Measurements from ENCODE around the gene ZFAND2B. TPM values are rescaled to one million over a fixed set of nuclear protein-coding genes. Genes with fewer than 3 reads are reported as not detected.
"Not testable (repeated sequence)": the region's sequence is repeated elsewhere in the genome, so short reads cannot be mapped to it uniquely, and the experiment has no call there.

ZFAND2B gene
- polyA plus RNA-seq, 1 donor (not counting 4 experiments of a cell fraction or from before 2014, with no cell fraction given) = 23.2 TPM

GRCh38 chr2:219199470-219200211 is 6.9 kb upstream of the ZFAND2B start:
- no peaks in the 10 kb centered on the region for H3K79me2 ChIP-seq (ENCODE audit: control insufficient read depth, insufficient read depth, low read length)
- no peaks in the 10 kb centered on the region for H3K9me1 ChIP-seq (ENCODE audit: control insufficient read depth, extremely low read depth, insufficient read depth, low read length)
- H3K27me3 ChIP-seq (ENCODE audit: control insufficient read depth, extremely low read depth, insufficient read depth, low read length) = no peaks in the 10 kb centered on the region
- no peak overlapping the region for H3K9ac ChIP-seq (ENCODE audit: control insufficient read depth, extremely low read depth, insufficient read depth, low read length)
- H2AFZ ChIP-seq (ENCODE audit: control insufficient read depth, low read length) = no peak overlapping the region
- H3K4me3 ChIP-seq (ENCODE audit: control insufficient read depth in 2 of 3, extremely low read depth in 1 of 3, insufficient read depth in 2 of 3, low read depth in 1 of 3, low read length in 3 of 3) = no peak overlapping the region
- H3K9me3 ChIP-seq (ENCODE audit: control insufficient read depth, low read depth, low read length) = no peaks in the 10 kb centered on the region
- H3K36me3 ChIP-seq (ENCODE audit: control insufficient read depth in 2 of 2, extremely low read depth in 1 of 2, insufficient read depth in 2 of 2, low read length in 2 of 2) = no peaks in the 10 kb centered on the region
- no peak overlapping the region for H3K27ac ChIP-seq (ENCODE audit: control insufficient read depth, insufficient read depth, low read length)
- H3K4me1 ChIP-seq (ENCODE audit: control insufficient read depth, extremely low read depth, insufficient read depth, low read length) = no peaks in the 10 kb centered on the region
- H4K20me1 ChIP-seq (ENCODE audit: control insufficient read depth, extremely low read depth, insufficient read depth, low read length) = no peaks in the 10 kb centered on the region
- TF ChIP-seq, protein P1, sequence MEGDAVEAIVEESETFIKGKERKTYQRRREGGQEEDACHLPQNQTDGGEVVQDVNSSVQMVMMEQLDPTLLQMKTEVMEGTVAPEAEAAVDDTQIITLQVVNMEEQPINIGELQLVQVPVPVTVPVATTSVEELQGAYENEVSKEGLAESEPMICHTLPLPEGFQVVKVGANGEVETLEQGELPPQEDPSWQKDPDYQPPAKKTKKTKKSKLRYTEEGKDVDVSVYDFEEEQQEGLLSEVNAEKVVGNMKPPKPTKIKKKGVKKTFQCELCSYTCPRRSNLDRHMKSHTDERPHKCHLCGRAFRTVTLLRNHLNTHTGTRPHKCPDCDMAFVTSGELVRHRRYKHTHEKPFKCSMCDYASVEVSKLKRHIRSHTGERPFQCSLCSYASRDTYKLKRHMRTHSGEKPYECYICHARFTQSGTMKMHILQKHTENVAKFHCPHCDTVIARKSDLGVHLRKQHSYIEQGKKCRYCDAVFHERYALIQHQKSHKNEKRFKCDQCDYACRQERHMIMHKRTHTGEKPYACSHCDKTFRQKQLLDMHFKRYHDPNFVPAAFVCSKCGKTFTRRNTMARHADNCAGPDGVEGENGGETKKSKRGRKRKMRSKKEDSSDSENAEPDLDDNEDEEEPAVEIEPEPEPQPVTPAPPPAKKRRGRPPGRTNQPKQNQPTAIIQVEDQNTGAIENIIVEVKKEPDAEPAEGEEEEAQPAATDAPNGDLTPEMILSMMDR (optimal IDR thresholded peaks at IDR 0.05 in 1 of 3, IDR thresholded peaks at IDR 0.05 in 1 of 3, conservative IDR thresholded peaks at IDR 0.05 in 1 of 3; ENCODE audit: extremely low read depth in 1 of 3, insufficient read depth in 2 of 3, low read length in 3 of 3) = no peak
- no peak for TF ChIP-seq EZH2 (IDR thresholded peaks at IDR 0.05; ENCODE audit: low read length)
- FAIRE-seq = no peak
- no peak overlapping the region for H3K4me2 ChIP-seq (ENCODE audit: control insufficient read depth, extremely low read depth, insufficient read depth, low read depth, low read length)
- DNase-seq (ENCODE audit: low read depth, low spot score) = no peak
- dilution Hi-C loops (cut with MboI; ENCODE audit: extremely low pct_ligation_motif_present, low sequenced_read_pairs) = no loop called here

DNA sequence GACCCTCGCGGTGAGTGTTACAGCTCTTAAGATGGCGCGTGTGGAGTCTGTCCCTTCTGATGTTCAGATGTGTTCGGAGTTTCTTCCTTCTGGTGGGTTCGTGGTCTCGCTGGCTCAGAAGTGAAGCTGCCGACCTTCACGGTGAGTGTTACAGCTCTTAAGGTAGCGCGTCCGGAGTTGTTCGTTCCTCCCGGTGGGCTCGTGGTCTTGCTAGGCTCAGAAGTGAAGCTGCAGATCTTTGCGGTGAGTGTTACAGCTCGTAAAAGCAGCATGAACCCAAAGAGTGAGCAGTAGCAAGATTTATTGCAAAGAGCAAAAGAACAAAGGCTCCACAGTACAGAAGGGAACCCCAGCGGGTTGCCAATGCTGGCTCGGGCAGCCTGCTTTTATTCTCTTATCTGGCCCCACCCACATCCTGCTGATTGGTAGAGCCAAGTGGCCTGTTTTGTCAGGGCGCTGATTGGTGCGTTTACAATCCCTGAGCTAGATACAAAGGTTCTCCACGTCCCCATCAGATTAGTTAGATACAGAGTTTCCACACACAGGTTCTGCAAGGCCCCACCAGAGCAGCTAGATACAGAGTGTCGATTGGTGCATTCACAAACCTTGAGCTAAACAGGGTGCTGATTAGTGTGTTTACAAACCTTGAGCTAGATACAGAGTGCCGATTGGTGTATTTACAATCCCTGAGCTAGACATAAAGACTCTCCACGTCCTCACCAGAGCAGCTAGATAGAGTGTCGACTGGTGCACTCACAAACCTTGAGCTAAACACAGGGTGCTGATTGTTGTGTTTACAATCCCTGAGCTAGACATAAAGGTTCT is 5.9 kb upstream of the ZFAND2B start:
- DNase-seq (ENCODE audit: low read depth, low spot score); H3K79me2 ChIP-seq (ENCODE audit: control insufficient read depth, insufficient read depth, low read length); H3K27me3 ChIP-seq (ENCODE audit: control insufficient read depth, extremely low read depth, insufficient read depth, low read length); H3K9me1 ChIP-seq (ENCODE audit: control insufficient read depth, extremely low read depth, insufficient read depth, low read length); H3K4me3 ChIP-seq (ENCODE audit: control insufficient read depth in 2 of 3, extremely low read depth in 1 of 3, insufficient read depth in 2 of 3, low read depth in 1 of 3, low read length in 3 of 3); H3K9ac ChIP-seq (ENCODE audit: control insufficient read depth, extremely low read depth, insufficient read depth, low read length); H3K4me1 ChIP-seq (ENCODE audit: control insufficient read depth, extremely low read depth, insufficient read depth, low read length); H3K4me2 ChIP-seq (ENCODE audit: control insufficient read depth, extremely low read depth, insufficient read depth, low read depth, low read length); dilution Hi-C loops (cut with MboI; ENCODE audit: extremely low pct_ligation_motif_present, low sequenced_read_pairs); H3K9me3 ChIP-seq (ENCODE audit: control insufficient read depth, low read depth, low read length); H3K27ac ChIP-seq (ENCODE audit: control insufficient read depth, insufficient read depth, low read length); H4K20me1 ChIP-seq (ENCODE audit: control insufficient read depth, extremely low read depth, insufficient read depth, low read length); H2AFZ ChIP-seq (ENCODE audit: control insufficient read depth, low read length); FAIRE-seq; H3K36me3 ChIP-seq (ENCODE audit: control insufficient read depth in 2 of 2, extremely low read depth in 1 of 2, insufficient read depth in 2 of 2, low read length in 2 of 2): not testable (repeated sequence)

DNA sequence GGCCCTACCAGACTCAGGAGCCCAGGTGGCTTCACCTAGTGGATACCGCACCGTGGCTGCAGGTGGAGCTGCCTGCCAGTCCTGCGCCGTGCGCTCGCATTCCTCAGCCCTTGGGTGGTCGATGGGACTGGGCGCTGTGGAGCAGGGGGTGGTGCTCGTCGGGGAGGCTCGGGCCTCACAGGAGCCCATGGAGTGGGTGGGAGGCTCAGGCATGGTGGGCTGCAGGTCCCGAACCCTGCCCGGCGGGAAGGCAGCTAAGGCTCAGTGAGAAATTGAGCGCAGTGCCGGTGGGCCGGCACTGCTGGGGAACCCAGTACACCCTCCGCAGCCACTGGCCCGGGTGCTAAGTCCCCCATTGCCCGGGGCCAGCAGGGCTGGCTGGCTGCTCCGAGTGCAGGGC is 5.3 kb upstream of the ZFAND2B start:
- dilution Hi-C loops (cut with MboI; ENCODE audit: extremely low pct_ligation_motif_present, low sequenced_read_pairs) = not testable (repeated sequence)

More for the DNA sequence above, 5.3 kb upstream of the ZFAND2B start:
- not testable (repeated sequence) for H3K27me3 ChIP-seq (ENCODE audit: control insufficient read depth, extremely low read depth, insufficient read depth, low read length); DNase-seq (ENCODE audit: low read depth, low spot score); H4K20me1 ChIP-seq (ENCODE audit: control insufficient read depth, extremely low read depth, insufficient read depth, low read length); H3K9me3 ChIP-seq (ENCODE audit: control insufficient read depth, low read depth, low read length); H3K9me1 ChIP-seq (ENCODE audit: control insufficient read depth, extremely low read depth, insufficient read depth, low read length); H3K79me2 ChIP-seq (ENCODE audit: control insufficient read depth, insufficient read depth, low read length); H3K4me2 ChIP-seq (ENCODE audit: control insufficient read depth, extremely low read depth, insufficient read depth, low read depth, low read length); H3K9ac ChIP-seq (ENCODE audit: control insufficient read depth, extremely low read depth, insufficient read depth, low read length); H3K27ac ChIP-seq (ENCODE audit: control insufficient read depth, insufficient read depth, low read length); H2AFZ ChIP-seq (ENCODE audit: control insufficient read depth, low read length); H3K4me3 ChIP-seq (ENCODE audit: control insufficient read depth in 2 of 3, extremely low read depth in 1 of 3, insufficient read depth in 2 of 3, low read depth in 1 of 3, low read length in 3 of 3); H3K4me1 ChIP-seq (ENCODE audit: control insufficient read depth, extremely low read depth, insufficient read depth, low read length); H3K36me3 ChIP-seq (ENCODE audit: control insufficient read depth in 2 of 2, extremely low read depth in 1 of 2, insufficient read depth in 2 of 2, low read length in 2 of 2); FAIRE-seq
